HCT116 (cell line): Measurements from ENCODE around the gene CNTN4. TPM values are rescaled to one million over a fixed set of nuclear protein-coding genes. Genes with fewer than 3 reads are reported as not detected.

Source experiments
- ATAC-seq: fragments of 200-7000 bp; cut with Tn5 transposase; 2 replicates; pipeline ENCODE4 v1.9.1; 2020; ENCODE audit warnings: mild to moderate bottlenecking, moderate library complexity
- BruUV-seq: library from RNA; stranded (reverse); fragments of 400-500 nt; replicated peaks from 2 replicates; lab custom pipeline; 2021; lab: Mats Ljungman, UMichigan
- CTCF ChIA-PET: fragments of 300-600 bp; sonication (Branson Sonifier 250); formaldehyde crosslinking; loops from one replicate; lab custom pipeline; 2021; ENCODE audit warnings: antibody characterized with exemption; lab: Charles Lee
- POLR2A ChIA-PET: fragments of 300-600, 350-600 bp; sonication (Branson Sonifier 250); formaldehyde crosslinking; loops from one replicate; lab custom pipeline; 2021; ENCODE audit warnings: antibody characterized with exemption; lab: Charles Lee
- RAD21 ChIA-PET, 2 experiments: fragments of 300-600 bp; sonication (Branson Sonifier 250); formaldehyde crosslinking; loops; one replicate each; lab custom pipeline; 2023; ENCODE audit warnings: low total read pairs in 2 of 2; ENCODE audit not compliant: uncharacterized antibody in 2 of 2, unreplicated experiment in 2 of 2, low non-redundant PET in 1 of 2; lab: Charles Lee
- DNase-seq: peaks from one replicate; pipeline ENCODE4 v3.0.0-alpha.2; 2010; ENCODE audit warnings: low read depth, low spot score
- H2AFZ ChIP-seq: fragments of 200-600 bp; shearing (Covaris generic), sonication (generic); 2 replicates; pipeline ENCODE4 v1.6.1; 2017; ENCODE audit warnings: low read depth, mixed run types, mixed read lengths, antibody characterized with exemption, low read length; ENCODE audit not compliant: poor library complexity, severe bottlenecking
- H3K27ac ChIP-seq: 2 replicates; pipeline ENCODE4 v1.5.1; 2012; ENCODE audit warnings: low read depth, low read length
- H3K27me3 ChIP-seq: fragments of 200-600 bp; sonication (generic); 2 replicates; pipeline ENCODE4 v1.6.1; 2016; ENCODE audit warnings: mixed run types, low read length, mixed read lengths; ENCODE audit not compliant: insufficient read depth
- H3K36me3 ChIP-seq, 2 experiments: fragments of 200-500 bp in 1 of 2; fragments of 200-600 bp in 1 of 2; sonication (Bioruptor generic) in 1 of 2; sonication (generic) in 1 of 2; 2 replicates each; pipeline versions ENCODE4 v1.5.1 to v1.6.1; 2014 to 2016; ENCODE audit warnings: low read length in 2 of 2, inconsistent platforms in 1 of 2, mixed read lengths in 1 of 2, mixed run types in 1 of 2; ENCODE audit not compliant: insufficient read depth in 2 of 2, control insufficient read depth in 1 of 2
- H3K4me1 ChIP-seq, 2 experiments: fragments of 200-600 bp in 1 of 2; sonication (generic) in 1 of 2; 2 replicates each; pipeline versions ENCODE4 v1.5.1 to v1.6.1; 2012 to 2017; ENCODE audit warnings: low read length in 2 of 2, inconsistent platforms in 1 of 2, mild to moderate bottlenecking in 1 of 2, mixed read lengths in 1 of 2, mixed run types in 1 of 2, moderate library complexity in 1 of 2; ENCODE audit not compliant: insufficient read depth in 2 of 2, control insufficient read depth in 1 of 2
- H3K4me2 ChIP-seq: fragments of 200-600 bp; sonication (generic); 2 replicates; pipeline ENCODE4 v1.6.1; 2017; ENCODE audit warnings: mixed run types, low read length, mixed read lengths
- H3K4me3 ChIP-seq, 2 experiments: fragments of 200-600 bp in 1 of 2; sonication (generic) in 1 of 2; replicated peaks in 1 of 2; 2 replicates each; pipeline ENCODE4 v1.5.1; 2011 to 2016; ENCODE audit warnings: low read length in 2 of 2, control low read depth in 1 of 2, low read depth in 1 of 2, mild to moderate bottlenecking in 1 of 2, mixed read lengths in 1 of 2, mixed run types in 1 of 2
- H3K79me2 ChIP-seq: fragments of 200-600 bp; sonication (generic); 2 replicates; pipeline ENCODE4 v1.6.1; 2017; ENCODE audit warnings: mild to moderate bottlenecking, mixed run types, low read length, moderate library complexity, mixed read lengths; ENCODE audit not compliant: insufficient read depth
- H3K9ac ChIP-seq: fragments of 200-600 bp; sonication (generic); 2 replicates; pipeline ENCODE4 v1.6.1; 2016; ENCODE audit warnings: low read length, mixed read lengths
- H3K9me2 ChIP-seq: fragments of 200-600 bp; sonication (generic), shearing (Covaris generic); 2 replicates; pipeline ENCODE4 v1.6.1; 2017; ENCODE audit warnings: mixed run types, mild to moderate bottlenecking, moderate library complexity; ENCODE audit not compliant: insufficient read depth
- H3K9me3 ChIP-seq, 2 experiments: fragments of 200-500 bp in 1 of 2; fragments of 200-600 bp in 1 of 2; sonication (Bioruptor generic) in 1 of 2; sonication (generic) in 1 of 2; 2 replicates each; pipeline ENCODE4 v1.6.1; 2014 to 2017; ENCODE audit warnings: low read length in 2 of 2, mixed read lengths in 2 of 2, inconsistent platforms in 1 of 2, low read depth in 1 of 2, mild to moderate bottlenecking in 1 of 2, mixed run types in 1 of 2, moderate library complexity in 1 of 2; ENCODE audit not compliant: control insufficient read depth in 1 of 2, insufficient read depth in 1 of 2
- H4K20me1 ChIP-seq: fragments of 200-600 bp; sonication (generic), shearing (Covaris generic); 2 replicates; pipeline ENCODE4 v1.6.1; 2017; ENCODE audit warnings: mixed run types, mild to moderate bottlenecking, moderate library complexity; ENCODE audit not compliant: insufficient read depth
- CBX3 ChIP-seq: IDR thresholded peaks from 2 replicates; pipeline ENCODE4 v1.6.1; 2012; ENCODE audit warnings: low read depth
- ELF1 ChIP-seq: IDR thresholded peaks from 2 replicates; pipeline ENCODE4 v1.6.1; 2012; ENCODE audit warnings: low read depth, borderline replicate concordance
- EZH2phosphoT487 ChIP-seq: fragments of 200-600 bp; IDR thresholded peaks from 2 replicates; pipeline ENCODE4 v1.6.1; 2018; ENCODE audit warnings: antibody characterized with exemption, borderline replicate concordance
- FOSL1 ChIP-seq: IDR thresholded peaks from 2 replicates; pipeline ENCODE4 v1.6.1; 2012; ENCODE audit warnings: low read depth
- JUND ChIP-seq: IDR thresholded peaks from 2 replicates; pipeline ENCODE4 v1.6.1; 2012
- MAX ChIP-seq: IDR thresholded peaks from 2 replicates; pipeline ENCODE4 v1.6.1; 2012
- POLR2AphosphoS5 ChIP-seq: IDR thresholded peaks from 2 replicates; pipeline ENCODE4 v1.6.1; 2011; ENCODE audit warnings: mild to moderate bottlenecking, low read depth, low read length, moderate library complexity
- RAD21 ChIP-seq: IDR thresholded peaks from 2 replicates; pipeline ENCODE4 v1.6.1; 2012; ENCODE audit warnings: low read depth, mild to moderate bottlenecking
- REST ChIP-seq: IDR thresholded peaks from 2 replicates; pipeline ENCODE4 v1.6.1; 2012; ENCODE audit warnings: low read depth
- SIN3A ChIP-seq: IDR thresholded peaks from 2 replicates; pipeline ENCODE4 v1.6.1; 2012; ENCODE audit warnings: low read depth
- SRF ChIP-seq: IDR thresholded peaks from 2 replicates; pipeline ENCODE4 v1.6.1; 2012; ENCODE audit warnings: low read depth
- ZNF274 ChIP-seq: fragments of 200-500 bp; sonication (Bioruptor generic); IDR thresholded peaks from 2 replicates; pipeline ENCODE4 v1.6.1; 2014; ENCODE audit warnings: mild to moderate bottlenecking, low read depth, low read length, inconsistent platforms
- intact Hi-C: fragments of 100-400 bp; cut with micrococcal nuclease; formaldehyde crosslinking; loops from 2 replicates; pipeline ENCODE4 v1.10.0; 2022
- total RNA-seq: library from RNA; stranded (reverse); gene quantifications from one replicate; pipeline ENCODE4 v1.2.1, GENCODE V29; 2021; ENCODE audit not compliant: unreplicated experiment

CNTN4 gene
- total RNA-seq, 1 experiment from 2014 or later: not detected

- no peak overlapping the region for H3K4me2 ChIP-seq
- DNase-seq: no peak
- POLR2A ChIA-PET: no interaction called here
- TF ChIP-seq MAX: no peak
- TF ChIP-seq RAD21: no peak
- no peak for TF ChIP-seq JUND
- TF ChIP-seq SIN3A: no peak
- no peak for TF ChIP-seq CBX3
- no peak for TF ChIP-seq ELF1
- no peak for TF ChIP-seq REST
- TF ChIP-seq ZNF274: no peak
- no peak for TF ChIP-seq EZH2phosphoT487
- TF ChIP-seq FOSL1: no peak
- TF ChIP-seq POLR2AphosphoS5: no peak
- no peak for TF ChIP-seq SRF
- TF ChIP-seq, all 23 proteins: peak for 0
- no peaks in the 10 kb centered on the region for H4K20me1 ChIP-seq
- H3K36me3 ChIP-seq: no peaks in the 10 kb centered on the region
- H3K9me3 ChIP-seq: peaks cover 0 to 3% of the 10 kb centered on the region in 2 experiments; a peak in 2 of 4 replicates
- no TSS peak for BruUV-seq
- no peaks in the 10 kb centered on the region for H3K27me3 ChIP-seq
- RAD21 ChIA-PET: no interaction called here
- no peaks in the 10 kb centered on the region for H3K4me1 ChIP-seq
- CTCF ChIA-PET: no interaction called here
- H3K4me3 ChIP-seq: no peak overlapping the region
- no peak overlapping the region for H3K9ac ChIP-seq
- no peak for ATAC-seq
- H3K79me2 ChIP-seq: no peaks in the 10 kb centered on the region
- H2AFZ ChIP-seq: no peak overlapping the region
- no peak overlapping the region for H3K27ac ChIP-seq
- intact Hi-C loops: no loop called here
- H3K9me2 ChIP-seq: no peaks in the 10 kb centered on the region
Observed at GRCh38 chr3:2792432-2792831, 693.8 kb downstream of the CNTN4 start.
